HEK293 (cell line): ENCODE measurements around the gene SYNPO2.

Experiments used
- CTCF ChIA-PET: fragments of 350-600 bp; formaldehyde crosslinking; extraction: SDS; loops from one replicate; lab custom pipeline; 2021; ENCODE audit warnings: antibody characterized with exemption; lab: Yijun Ruan, JAX
- POLR2A ChIA-PET: fragments of 300-600 bp; formaldehyde crosslinking; extraction: SDS; loops from one replicate; lab custom pipeline; 2020; ENCODE audit warnings: antibody characterized with exemption, inconsistent platforms; lab: Yijun Ruan, JAX
- H3K27ac ChIP-seq: fragments of 200-500 bp; sonication (Bioruptor generic); 2 replicates; pipeline ENCODE4 v1.5.1; 2014; ENCODE audit warnings: low read depth, low read length, control low read depth, inconsistent platforms; ENCODE audit errors: extremely low read depth
- H3K36me3 ChIP-seq, 2 experiments: fragments of 200-500 bp in 1 of 2; sonication (Bioruptor generic) in 1 of 2; 1 replicate in 1 of 2; 2 replicates in 1 of 2; pipeline ENCODE4 v1.5.1; 2014 to 2017; ENCODE audit warnings: inconsistent platforms in 2 of 2, low read length in 2 of 2; ENCODE audit not compliant: control insufficient read depth in 2 of 2, insufficient read depth in 1 of 2
- H3K4me1 ChIP-seq: fragments of 200-500 bp; sonication (Bioruptor generic); 2 replicates; pipeline ENCODE4 v1.5.1; 2014; ENCODE audit warnings: mild to moderate bottlenecking, low read length, inconsistent platforms; ENCODE audit not compliant: control insufficient read depth, insufficient read depth
- H3K4me3 ChIP-seq: 2 replicates; pipeline ENCODE4 v1.5.1; 2011; ENCODE audit warnings: low read depth, mild to moderate bottlenecking, control low read depth, low read length, moderate library complexity
- H3K9me3 ChIP-seq: fragments of 200-500 bp; sonication (Bioruptor generic); 2 replicates; pipeline ENCODE4 v1.5.1; 2014; ENCODE audit warnings: low read depth, low read length, inconsistent platforms; ENCODE audit not compliant: control insufficient read depth, insufficient read depth
- AEBP2 ChIP-seq: fragments of 450-650 bp; formaldehyde crosslinking; IDR thresholded peaks from 2 replicates; pipeline ENCODE4 v1.5.1; 2016; ENCODE audit warnings: missing biosample characterization, missing genetic modification characterization, borderline replicate concordance
- ELK4 ChIP-seq: IDR thresholded peaks from 2 replicates; pipeline ENCODE4 v1.6.1; 2011; ENCODE audit warnings: mild to moderate bottlenecking, low read depth, low read length, borderline replicate concordance
- GLIS2 ChIP-seq: fragments of 450-650 bp; formaldehyde crosslinking; IDR thresholded peaks from 2 replicates; pipeline ENCODE4 v1.5.1; 2016; ENCODE audit warnings: missing biosample characterization, missing genetic modification characterization
- INSM2 ChIP-seq: fragments of 450-650 bp; formaldehyde crosslinking; IDR thresholded peaks from 2 replicates; pipeline ENCODE4 v1.5.1; 2016; ENCODE audit warnings: missing biosample characterization, missing genetic modification characterization
- PATZ1 ChIP-seq: fragments of 450-650 bp; formaldehyde crosslinking; IDR thresholded peaks from 2 replicates; pipeline ENCODE4 v1.5.1; 2016; ENCODE audit warnings: missing biosample characterization, missing genetic modification characterization
- ZBTB17 ChIP-seq: fragments of 450-650 bp; formaldehyde crosslinking; IDR thresholded peaks from 2 replicates; pipeline ENCODE4 v1.5.1; 2016; ENCODE audit warnings: missing biosample characterization, missing genetic modification characterization
- ZBTB7A ChIP-seq: fragments of 450-650 bp; formaldehyde crosslinking; IDR thresholded peaks from 2 replicates; pipeline ENCODE4 v1.5.1; 2016; ENCODE audit warnings: low read depth, missing biosample characterization, missing genetic modification characterization
- ZNF121 ChIP-seq: fragments of 450-650 bp; formaldehyde crosslinking; IDR thresholded peaks from 2 replicates; pipeline ENCODE4 v1.5.1; 2016; ENCODE audit warnings: missing biosample characterization, missing genetic modification characterization
- ZNF148 ChIP-seq: fragments of 450-650 bp; formaldehyde crosslinking; IDR thresholded peaks from 2 replicates; pipeline ENCODE4 v1.5.0; 2017; ENCODE audit warnings: missing biosample characterization, missing genetic modification characterization, borderline replicate concordance
- ZNF18 ChIP-seq: fragments of 450-650 bp; formaldehyde crosslinking; IDR thresholded peaks from 2 replicates; pipeline ENCODE4 v1.5.1; 2016; ENCODE audit warnings: missing biosample characterization, missing genetic modification characterization
- ZNF184 ChIP-seq: fragments of 450-650 bp; IDR thresholded peaks from 2 replicates; pipeline ENCODE4 v1.5.1; 2018; ENCODE audit warnings: missing biosample characterization, mild to moderate bottlenecking, missing genetic modification characterization
- ZNF202 ChIP-seq: fragments of 450-650 bp; formaldehyde crosslinking; IDR thresholded peaks from 2 replicates; pipeline ENCODE4 v1.5.1; 2016; ENCODE audit warnings: missing biosample characterization, missing genetic modification characterization, borderline replicate concordance
- ZNF266 ChIP-seq: fragments of 450-650 bp; formaldehyde crosslinking; IDR thresholded peaks from 2 replicates; pipeline ENCODE4 v1.5.1; 2016; ENCODE audit warnings: missing biosample characterization, missing genetic modification characterization, low read depth
- ZNF391 ChIP-seq: fragments of 450-650 bp; formaldehyde crosslinking; IDR thresholded peaks from 2 replicates; pipeline ENCODE4 v1.5.1; 2016; ENCODE audit warnings: low read depth, missing biosample characterization, missing genetic modification characterization, borderline replicate concordance
- ZNF521 ChIP-seq: fragments of 450-650 bp; formaldehyde crosslinking; IDR thresholded peaks from 2 replicates; pipeline ENCODE4 v1.5.1; 2017; ENCODE audit warnings: missing biosample characterization, mild to moderate bottlenecking, missing genetic modification characterization
- ZNF544 ChIP-seq: fragments of 450-650 bp; formaldehyde crosslinking; IDR thresholded peaks from 2 replicates; pipeline ENCODE4 v1.5.0; 2017; ENCODE audit warnings: missing biosample characterization, missing genetic modification characterization
- ZNF555 ChIP-seq: fragments of 450-650 bp; formaldehyde crosslinking; conservative IDR thresholded peaks from 2 replicates; pipeline ENCODE4 v1.5.1; 2017; ENCODE audit warnings: missing biosample characterization, mild to moderate bottlenecking, missing genetic modification characterization, inconsistent platforms
- ZNF610 ChIP-seq: fragments of 450-650 bp; formaldehyde crosslinking; IDR thresholded peaks from 2 replicates; pipeline ENCODE4 v1.5.1; 2016; ENCODE audit warnings: missing biosample characterization, missing genetic modification characterization, borderline replicate concordance
- ZNF639 ChIP-seq: fragments of 450-650 bp; formaldehyde crosslinking; IDR thresholded peaks from 2 replicates; pipeline ENCODE4 v1.5.1; 2016; ENCODE audit warnings: missing biosample characterization, missing genetic modification characterization
- ZNF747 ChIP-seq: fragments of 450-650 bp; formaldehyde crosslinking; IDR thresholded peaks from 2 replicates; pipeline ENCODE4 v1.5.1; 2016; ENCODE audit warnings: missing biosample characterization, missing genetic modification characterization
- ZNF776 ChIP-seq: fragments of 450-650 bp; formaldehyde crosslinking; IDR thresholded peaks from 2 replicates; pipeline ENCODE4 v1.5.0; 2017; ENCODE audit warnings: missing biosample characterization, missing genetic modification characterization, borderline replicate concordance
- ZNF785 ChIP-seq: fragments of 450-650 bp; formaldehyde crosslinking; IDR thresholded peaks from 2 replicates; pipeline ENCODE4 v1.5.1; 2016; ENCODE audit warnings: missing biosample characterization, missing genetic modification characterization
- ZNF792 ChIP-seq: fragments of 450-650 bp; formaldehyde crosslinking; IDR thresholded peaks from 2 replicates; pipeline ENCODE4 v1.5.1; 2016; ENCODE audit warnings: missing biosample characterization, missing genetic modification characterization
- ZNF843 ChIP-seq: fragments of 450-650 bp; formaldehyde crosslinking; IDR thresholded peaks from 2 replicates; pipeline ENCODE4 v1.5.1; 2016; ENCODE audit warnings: missing biosample characterization, missing genetic modification characterization

The SYNPO2 gene

GRCh38 chr4:118993333-118993732 lies 104.7 kb downstream of the SYNPO2 start:
- H3K36me3 ChIP-seq, result no peaks in the 10 kb centered on the region
- H3K4me3 ChIP-seq, result no peak overlapping the region
- no peaks in the 10 kb centered on the region for H3K4me1 ChIP-seq
- CTCF ChIA-PET, result no interaction called here
- H3K27ac ChIP-seq, result no peak overlapping the region
- TF ChIP-seq ZNF555 (tag by site-specific recombination), result no peak
- TF ChIP-seq ZNF544 (tag by site-specific recombination), result no peak
- no peak for TF ChIP-seq ZNF391 (tag by site-specific recombination)
- no peak for TF ChIP-seq ZBTB17 (tag by site-specific recombination)
- TF ChIP-seq ZNF843, result no peak
- no peak for TF ChIP-seq ZNF18 (tag by site-specific recombination)
- no peak for TF ChIP-seq ZNF639 (tag by site-specific recombination)
- no peak for TF ChIP-seq ZBTB7A (tag by site-specific recombination)
- no peak for TF ChIP-seq ZNF184 (tag by site-specific recombination)
- TF ChIP-seq ZNF785 (tag by site-specific recombination), result no peak
- no peak for TF ChIP-seq ELK4
- TF ChIP-seq ZNF747 (tag by site-specific recombination), result no peak
- TF ChIP-seq ZNF121 (tag by site-specific recombination), result no peak
- TF ChIP-seq ZNF202 (tag by site-specific recombination), result no peak
- no peak for TF ChIP-seq ZNF266
- no peak for TF ChIP-seq ZNF792 (tag by site-specific recombination)
- TF ChIP-seq ZNF776, result no peak
- no peak for TF ChIP-seq ZNF148
- no peak for TF ChIP-seq INSM2
- TF ChIP-seq, all 188 proteins: peak for 0
- POLR2A ChIA-PET, result no interaction called here
- H3K9me3 ChIP-seq, result no peaks in the 10 kb centered on the region

- CTCF ChIA-PET, result no interaction called here
- TF ChIP-seq AEBP2 (tag by site-specific recombination), result no peak
- no peak for TF ChIP-seq PATZ1 (tag by site-specific recombination)
- no peak for TF ChIP-seq ZNF521 (tag by site-specific recombination)
- TF ChIP-seq GLIS2 (tag by site-specific recombination), result no peak
- TF ChIP-seq ZNF610 (tag by site-specific recombination), result no peak
These were observed 105.4 kb downstream of the SYNPO2 start for GRCh38 chr4:118994030-118994429.

More at GRCh38 chr4:118994030-118994429, 105.4 kb downstream of the SYNPO2 start:
- no peaks in the 10 kb centered on the region for H3K4me1 ChIP-seq
- H3K4me3 ChIP-seq, result no peak overlapping the region
- H3K27ac ChIP-seq, result no peak overlapping the region
- H3K36me3 ChIP-seq, result no peaks in the 10 kb centered on the region
- H3K9me3 ChIP-seq, result no peaks in the 10 kb centered on the region
- POLR2A ChIA-PET, result no interaction called here
